GM12878 (cell line): Measurements from ENCODE around the gene STX4. TPM values are rescaled to one million over a fixed set of nuclear protein-coding genes. Genes with fewer than 3 reads are reported as not detected.

Source experiments
- ATAC-seq: fragments of 200-7000 bp; cut with Tn5 transposase; 3 replicates; pipeline ENCODE4 v1.9.1; 2020; ENCODE audit warnings: mild to moderate bottlenecking, moderate library complexity
- BruUV-seq: library from RNA; stranded (reverse); fragments of 400-500 nt; replicated peaks from 2 replicates; lab custom pipeline; 2021; lab: Mats Ljungman, UMichigan
- CTCF ChIA-PET: fragments of 300-600 bp; sonication (Branson Sonifier 250); formaldehyde crosslinking; extraction: SDS; loops from one replicate; lab custom pipeline; 2021; ENCODE audit warnings: inconsistent platforms; lab: Yijun Ruan, JAX
- POLR2A ChIA-PET: fragments of 350-600 bp; formaldehyde crosslinking; extraction: SDS; loops from one replicate; lab custom pipeline; 2021; ENCODE audit warnings: inconsistent platforms; lab: Charles Lee
- RAD21 ChIA-PET: fragments of 300-600 bp; sonication (Branson Sonifier 250); formaldehyde crosslinking; loops from one replicate; lab custom pipeline; 2023; ENCODE audit warnings: antibody characterized with exemption; ENCODE audit not compliant: unreplicated experiment; lab: Charles Lee
- SMC1A ChIA-PET: fragments of 300-600 bp; sonication (Branson Sonifier 250); formaldehyde crosslinking; loops from one replicate; lab custom pipeline; 2023; ENCODE audit not compliant: unreplicated experiment, uncharacterized antibody; lab: Charles Lee
- DNase-seq: peaks from one replicate; pipeline ENCODE4 v3.0.0-alpha.2; 2011; ENCODE audit warnings: low read depth, low spot score
- FAIRE-seq: peaks from 3 replicates; lab custom pipeline; 2011; peaks lifted over from hg19 to GRCh38; lab: Jason Lieb, UNC
- H2AFZ ChIP-seq: 2 replicates; pipeline ENCODE4 v1.6.0; 2011; ENCODE audit warnings: low read depth, low read length, control low read depth; ENCODE audit not compliant: control insufficient read depth
- H3K27ac ChIP-seq: 2 replicates; pipeline ENCODE4 v1.5.1; 2011; ENCODE audit warnings: control low read depth; ENCODE audit not compliant: control insufficient read depth, insufficient read depth
- H3K27me3 ChIP-seq, 2 experiments: replicated peaks in 1 of 2; 2 replicates each; pipeline versions ENCODE4 v1.6.0 to v1.6.1; 2011; ENCODE audit warnings: low read length in 1 of 2; ENCODE audit not compliant: control insufficient read depth in 2 of 2, insufficient read depth in 2 of 2
- H3K36me3 ChIP-seq, 2 experiments: 2 replicates each; pipeline ENCODE4 v1.5.1; 2011; ENCODE audit warnings: low read length in 1 of 2; ENCODE audit not compliant: control insufficient read depth in 2 of 2, insufficient read depth in 2 of 2
- H3K4me1 ChIP-seq: 2 replicates; pipeline ENCODE4 v1.6.1; 2011; ENCODE audit warnings: mild to moderate bottlenecking, low read length, moderate library complexity, mixed read lengths; ENCODE audit not compliant: control insufficient read depth, insufficient read depth
- H3K4me2 ChIP-seq: 2 replicates; pipeline ENCODE4 v1.6.0; 2011; ENCODE audit warnings: control low read depth; ENCODE audit not compliant: control insufficient read depth, insufficient read depth
- H3K4me3 ChIP-seq: fragments of 200-600 bp; sonication (generic); 2 replicates; pipeline ENCODE4 v1.5.1; 2016
- H3K79me2 ChIP-seq: 2 replicates; pipeline ENCODE4 v1.6.0; 2011; ENCODE audit warnings: low read length; ENCODE audit not compliant: control insufficient read depth, insufficient read depth
- H3K9ac ChIP-seq: 2 replicates; pipeline ENCODE4 v1.8.0; 2011; ENCODE audit warnings: low read length, control low read depth, mixed read lengths; ENCODE audit not compliant: control insufficient read depth, insufficient read depth
- H3K9me3 ChIP-seq: replicated peaks from 3 replicates; pipeline ENCODE4 v1.5.1; 2011; ENCODE audit warnings: mild to moderate bottlenecking, low read length; ENCODE audit not compliant: control insufficient read depth, insufficient read depth
- H4K20me1 ChIP-seq: 2 replicates; pipeline ENCODE4 v1.6.0; 2011; ENCODE audit not compliant: control insufficient read depth, insufficient read depth
- ATF7 ChIP-seq: fragments of 450-650 bp; IDR thresholded peaks from 2 replicates; pipeline ENCODE4 v1.6.1; 2016; ENCODE audit warnings: low read depth, mild to moderate bottlenecking
- BACH1 ChIP-seq: fragments of 450-650 bp; IDR thresholded peaks from 2 replicates; pipeline ENCODE4 v1.6.1; 2017; ENCODE audit warnings: mild to moderate bottlenecking, borderline replicate concordance
- CHD4 ChIP-seq: fragments of 200-600 bp; sonication (generic); IDR thresholded peaks from 2 replicates; pipeline ENCODE4 v1.6.1; 2016; ENCODE audit warnings: mild to moderate bottlenecking
- CREB1 ChIP-seq: IDR thresholded peaks from 2 replicates; pipeline ENCODE4 v1.6.1; 2012; ENCODE audit warnings: low read depth, mild to moderate bottlenecking, inconsistent platforms
- CTCF ChIP-seq, 3 experiments: IDR thresholded peaks in 2 of 3; conservative IDR thresholded peaks in 1 of 3; 2 replicates each; pipeline ENCODE4 v1.5.1; 2011; ENCODE audit warnings: low read depth in 3 of 3, low read length in 3 of 3, mild to moderate bottlenecking in 3 of 3, control low read depth in 2 of 3, moderate library complexity in 2 of 3, inconsistent platforms in 1 of 3, mixed read lengths in 1 of 3; ENCODE audit not compliant: control insufficient read depth in 2 of 3, insufficient read depth in 1 of 3; ENCODE audit errors: extremely low read depth in 1 of 3
- HDGF ChIP-seq: fragments of 450-650 bp; IDR thresholded peaks from 2 replicates; pipeline ENCODE4 v1.6.1; 2016; ENCODE audit warnings: antibody characterized with exemption
- IKZF1 ChIP-seq: fragments of 450-650 bp; conservative IDR thresholded peaks from 2 replicates; pipeline ENCODE4 v1.6.1; 2017; ENCODE audit warnings: antibody characterized with exemption, mild to moderate bottlenecking
- JUND ChIP-seq: IDR thresholded peaks from 2 replicates; pipeline ENCODE4 v1.6.1; 2012; ENCODE audit warnings: low read depth, mild to moderate bottlenecking, low read length, improper control_type of control experiment, moderate library complexity
- NBN ChIP-seq: fragments of 450-650 bp; IDR thresholded peaks from 2 replicates; pipeline ENCODE4 v1.6.1; 2016
- POLR2AphosphoS5 ChIP-seq: IDR thresholded peaks from 2 replicates; pipeline ENCODE4 v1.6.1; 2011; ENCODE audit warnings: mild to moderate bottlenecking, low read length, inconsistent platforms
- RBBP5 ChIP-seq: fragments of 200-600 bp; sonication (generic); conservative IDR thresholded peaks from 2 replicates; pipeline ENCODE4 v1.6.1; 2016
- SREBF2 ChIP-seq: IDR thresholded peaks from 2 replicates; pipeline ENCODE4 v1.6.1; 2012; ENCODE audit warnings: mild to moderate bottlenecking, low read length
- TARDBP ChIP-seq: IDR thresholded peaks from 2 replicates; pipeline ENCODE4 v1.6.1; 2016; ENCODE audit warnings: borderline replicate concordance
- TCF3 ChIP-seq: IDR thresholded peaks from 2 replicates; pipeline ENCODE4 v1.6.1; 2012; ENCODE audit warnings: low read depth, mild to moderate bottlenecking, low read length, borderline replicate concordance; ENCODE audit not compliant: insufficient read depth
- WRNIP1 ChIP-seq: IDR thresholded peaks from 2 replicates; pipeline ENCODE4 v1.6.1; 2011; ENCODE audit warnings: low read depth, low read length, improper control_type of control experiment, borderline replicate concordance
- ZSCAN29 ChIP-seq: fragments of 450-650 bp; IDR thresholded peaks from 2 replicates; pipeline ENCODE4 v1.6.1; 2017; ENCODE audit warnings: mild to moderate bottlenecking, moderate library complexity
- WGBS: methylation state at CpG from one replicate; pipeline ENCODE4 v1.1.6; 2016; ENCODE audit warnings: low lambda C conversion rate; ENCODE audit not compliant: insufficient replicate concordance, insufficient coverage; ENCODE audit errors: missing lambda C conversion rate; 5-methylcytosine and 5-hydroxymethylcytosine counted together
- in situ Hi-C: fragments of 300-500 bp; cut with MboI; formaldehyde crosslinking; loops from 9 replicates; pipeline ENCODE4 v1.14.3; 2018; ENCODE audit warnings: mixed read lengths
- intact Hi-C: fragments of 100-400 bp; cut with micrococcal nuclease; formaldehyde crosslinking; loops from one replicate; pipeline ENCODE4 v1.14.2; 2022; ENCODE audit not compliant: unreplicated experiment
- polyA plus RNA-seq, 11 experiments: library from polyadenylated mRNA; depleted of rRNA in 4 of 11; unstranded in 6 of 11; stranded (reverse) in 5 of 11; fragments of >200 nt; fragmentation: Nextera tagmentation in 4 of 11; fragmentation: Illumina TruSeq in 1 of 11; extraction: Ambion mirVana in 4 of 11; extraction: Trizol in 1 of 11; gene quantifications; 1 replicate in 1 of 11; 2 replicates in 10 of 11; pipeline versions ENCODE4 v1.2.1 to v1.2.3, GENCODE V29; 2011 to 2016; ENCODE audit warnings: inconsistent platforms in 2 of 11, missing spikeins in 2 of 11, low read depth in 1 of 11
- total RNA-seq, 4 experiments: library from RNA; depleted of rRNA in 3 of 4; stranded (reverse); fragments of >200 nt in 3 of 4; fragmentation: Illumina TruSeq in 1 of 4; extraction: Trizol in 1 of 4; gene quantifications; 2 replicates each; pipeline versions ENCODE4 v1.2.1 to v1.2.3, GENCODE V29; 2013 to 2021

The STX4 gene
- total and polyA plus RNA-seq, 10 of the 15 experiments (the other 5 are each of a cell fraction or from before 2014, with no cell fraction given), result 3.3 to 37.6 (median 22.6) TPM

GRCh38 chr16:31083981-31084380, 50.6 kb downstream of the STX4 start:
- Histone ChIP-seq H3K4me1 (no peaks in the 10 kb centered on the region), H4K20me1 (no peaks in the 10 kb centered on the region; the same call in 1 of the 2 replicates), H3K27me3 (no peaks in the 10 kb centered on the region), H3K79me2 (no peaks in the 10 kb centered on the region), H2AFZ (no peak overlapping the region), H3K27ac (no peak overlapping the region), H3K9me3 (no peaks in the 10 kb centered on the region)
- CTCF ChIA-PET, result no interaction called here
- no TSS peak for BruUV-seq
- FAIRE-seq, result no peak
- in situ Hi-C loops, result no loop called here
- TF ChIP-seq NBN (no peak), RBBP5 (no peak), BACH1 (no peak), SREBF2 (no peak), CREB1 (no peak), IKZF1 (no peak), TCF3 (no peak), HDGF (no peak), JUND (no peak), TARDBP (no peak), WRNIP1 (no peak), POLR2AphosphoS5 (no peak), CTCF (IDR thresholded peaks at IDR 0.05 in 2 of 3, conservative IDR thresholded peaks at IDR 0.05 in 1 of 3; ENCODE audit: control insufficient read depth in 2 of 3, extremely low read depth in 1 of 3, insufficient read depth in 1 of 3, low read depth in 3 of 3, low read length in 3 of 3) (no peak), CHD4 (no peak), ATF7 (no peak), ZSCAN29 (no peak)
- TF ChIP-seq, all 136 proteins: peak for 0
- DNase-seq (no peak), ATAC-seq (no peak)
- no peak overlapping the region for H3K9ac ChIP-seq
- no peak overlapping the region for H3K4me2 ChIP-seq
- WGBS, result 89% methylated on average over 13 of the region's 13 CpGs
- peaks cover 0 to 2% of the 10 kb centered on the region in 2 experiments; a peak in 3 of 4 replicates for H3K36me3 ChIP-seq
- ChIA-PET SMC1A (interaction anchor here (0.6 kb wide), 1 partner anchor 11 kb away, joined by 3 read pairs; no protein-coding TSS in a partner anchor), POLR2A (interaction anchor here (0.5 to 1.2 kb wide), 2 partner anchors 15 to 288 kb away, joined by 3 read pairs; no protein-coding TSS in a partner anchor), RAD21 (no interaction called here)
- H3K4me3 ChIP-seq, result no peak overlapping the region
- intact Hi-C loops, result no loop called here
